SK-N-MC (cell line): Measurements from ENCODE around the gene S100A13.

ENCODE experiments used
- EZH2 ChIP-seq: fragments of 200-600 bp; sonication (generic); IDR thresholded peaks from one replicate; pipeline ENCODE4 v1.6.1; 2017; ENCODE audit warnings: antibody characterized with exemption
- FOXP2 ChIP-seq: optimal IDR thresholded peaks from 2 replicates; pipeline ENCODE3; 2011; ENCODE audit warnings: mild to moderate bottlenecking, moderate library complexity; ENCODE audit not compliant: insufficient read depth; ENCODE audit errors: extremely low read length, control extremely low read depth
- POLR2AphosphoS5 ChIP-seq: IDR thresholded peaks from 2 replicates; pipeline ENCODE4 v1.6.1; 2012; ENCODE audit warnings: mild to moderate bottlenecking, low read depth, low read length, borderline replicate concordance

GRCh38 chr1:153619171-153619570 is 8.1 kb downstream of the S100A13 start:
- TF ChIP-seq EZH2, result no peak
- no peak for TF ChIP-seq POLR2AphosphoS5
- no peak for TF ChIP-seq FOXP2
